ENCODE measurements around the gene ZBTB33.

GRCh38 chrX:120270567-120270966 lies 20.0 kb downstream of the ZBTB33 start:
- TF ChIP-seq CTCF (conservative IDR thresholded peaks at IDR 0.05), result no peak
- no peak for TF ChIP-seq ZFX (IDR thresholded peaks at IDR 0.05)

Data from C4-2B (cell line).